Caco-2 (cell line): ENCODE results near the gene BMERB1. TPM values are rescaled to one million over a fixed set of nuclear protein-coding genes. Genes with fewer than 3 reads are reported as not detected.

ENCODE experiments used
- BruUV-seq: library from RNA; stranded (reverse); fragments of 400-500 nt; replicated peaks from 2 replicates; lab custom pipeline; 2021; lab: Mats Ljungman, UMichigan
- CTCF ChIA-PET: fragments of 300-600 bp; sonication (Branson Sonifier 250); formaldehyde crosslinking; loops from one replicate; lab custom pipeline; 2022; ENCODE audit warnings: antibody characterized with exemption; lab: Charles Lee
- POLR2A ChIA-PET: fragments of 300-600 bp; sonication (Branson Sonifier 250); formaldehyde crosslinking; loops from one replicate; lab custom pipeline; 2022; ENCODE audit warnings: antibody characterized with exemption; lab: Charles Lee
- DNase-seq, 2 experiments: peaks; one replicate each; pipeline versions ENCODE4 v3.0.0 to v3.0.0-alpha.2; 2020 to 2022
- H3K27me3 ChIP-seq: replicated peaks from 2 replicates; pipeline ENCODE4 v1.6.0; 2011; ENCODE audit warnings: low read length; ENCODE audit not compliant: control insufficient read depth, insufficient read depth
- H3K36me3 ChIP-seq: 2 replicates; pipeline ENCODE4 v1.5.1; 2011; ENCODE audit warnings: low read length; ENCODE audit not compliant: control insufficient read depth, insufficient read depth
- H3K4me1 ChIP-seq: fragments of 250-450 bp; sonication (Bioruptor Pico); 2 replicates; pipeline ENCODE4 v1.5.1; 2020; ENCODE audit warnings: mild to moderate bottlenecking
- H3K4me3 ChIP-seq: 2 replicates; pipeline ENCODE4 v1.5.1; 2011; ENCODE audit warnings: low read depth, mild to moderate bottlenecking, control low read depth, low read length
- H3K9me3 ChIP-seq: fragments of 250-450 bp; sonication (Bioruptor Pico); 2 replicates; pipeline ENCODE4 v1.5.1; 2020; ENCODE audit warnings: mild to moderate bottlenecking, moderate library complexity
- H3K27ac Mint-ChIP-seq: one replicate; pipeline ENCODE4 v1.8.0; 2022; ENCODE audit warnings: mixed read lengths; ENCODE audit not compliant: unreplicated experiment
- H3K27me3 Mint-ChIP-seq: one replicate; pipeline ENCODE4 v1.8.0; 2022; ENCODE audit warnings: mixed read lengths; ENCODE audit not compliant: insufficient read depth, unreplicated experiment
- H3K36me3 Mint-ChIP-seq: one replicate; pipeline ENCODE4 v1.8.0; 2022; ENCODE audit warnings: mild to moderate bottlenecking, mixed read lengths; ENCODE audit not compliant: insufficient read depth, unreplicated experiment
- H3K4me1 Mint-ChIP-seq: one replicate; pipeline ENCODE4 v1.8.0; 2022; ENCODE audit warnings: low read depth, mixed read lengths; ENCODE audit not compliant: unreplicated experiment
- H3K4me3 Mint-ChIP-seq: one replicate; pipeline ENCODE4 v1.8.0; 2022; ENCODE audit warnings: mild to moderate bottlenecking, moderate library complexity, mixed read lengths; ENCODE audit not compliant: unreplicated experiment
- H3K9me3 Mint-ChIP-seq: one replicate; pipeline ENCODE4 v1.8.0; 2022; ENCODE audit warnings: mixed read lengths; ENCODE audit not compliant: unreplicated experiment
- intact Hi-C: fragments of 100-400 bp; cut with micrococcal nuclease; formaldehyde crosslinking; loops from one replicate; pipeline ENCODE4 v1.10.0; 2022; ENCODE audit not compliant: unreplicated experiment
- total RNA-seq: library from RNA; stranded (reverse); gene quantifications from 2 replicates; pipeline ENCODE4 v1.2.3, GENCODE V29; 2022
- TF ChIP-seq, protein P1 (sequence below), 2 experiments: fragments of 200-600 bp in 1 of 2; IDR thresholded peaks; 1 replicate in 1 of 2; 2 replicates in 1 of 2; pipeline versions ENCODE4 v1.5.1 to v1.8.0; 2011 to 2022; ENCODE audit warnings: antibody characterized with exemption in 1 of 2, control low read depth in 1 of 2, inconsistent platforms in 1 of 2, low read depth in 1 of 2, low read length in 1 of 2, mild to moderate bottlenecking in 1 of 2, moderate library complexity in 1 of 2; ENCODE audit not compliant: insufficient read depth in 1 of 2, severe bottlenecking in 1 of 2, unreplicated experiment in 1 of 2

The BMERB1 gene
- total RNA-seq, 1 experiment from 2014 or later = not detected

DNA sequence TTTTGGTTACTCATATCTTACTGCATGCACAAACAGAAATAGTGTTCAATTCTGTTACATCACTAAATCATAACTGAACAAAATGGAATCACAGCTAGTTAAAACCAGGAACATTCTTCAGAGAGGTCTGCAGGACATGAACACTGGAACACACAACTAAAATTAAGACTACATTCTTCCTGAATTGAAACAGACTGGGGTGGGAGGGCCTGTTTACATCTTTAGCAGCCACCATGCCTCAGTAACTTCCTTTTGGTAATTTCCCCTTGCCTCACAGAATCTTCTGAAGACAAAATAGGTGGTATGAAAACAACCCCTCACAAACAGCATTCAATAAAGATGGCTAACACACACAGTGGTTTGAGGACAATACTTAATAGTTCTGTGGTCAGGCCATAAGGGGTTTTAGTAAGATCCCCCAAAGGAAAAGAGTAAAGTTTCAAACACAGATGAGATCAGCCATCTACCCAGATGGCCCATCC is 202.0 kb downstream of the BMERB1 start:
- H3K4me3 Mint-ChIP-seq = no peak overlapping the region
- no peak overlapping the region for H3K27ac Mint-ChIP-seq
- Histone ChIP-seq H3K36me3 (peaks cover 3% of the 10 kb centered on the region), H3K4me3 (no peak overlapping the region), H3K9me3 (no peaks in the 10 kb centered on the region), H3K4me1 (peaks cover 2% of the 10 kb centered on the region; the same call in 1 of the 2 replicates), H3K27me3 (no peaks in the 10 kb centered on the region)
- no TSS peak for BruUV-seq
- peaks cover 22% of the 10 kb centered on the region for H3K36me3 Mint-ChIP-seq
- ChIA-PET CTCF (no interaction called here), POLR2A (no interaction called here)
- H3K9me3 Mint-ChIP-seq = no peaks in the 10 kb centered on the region
- no peak for DNase-seq
- TF ChIP-seq, protein P1, sequence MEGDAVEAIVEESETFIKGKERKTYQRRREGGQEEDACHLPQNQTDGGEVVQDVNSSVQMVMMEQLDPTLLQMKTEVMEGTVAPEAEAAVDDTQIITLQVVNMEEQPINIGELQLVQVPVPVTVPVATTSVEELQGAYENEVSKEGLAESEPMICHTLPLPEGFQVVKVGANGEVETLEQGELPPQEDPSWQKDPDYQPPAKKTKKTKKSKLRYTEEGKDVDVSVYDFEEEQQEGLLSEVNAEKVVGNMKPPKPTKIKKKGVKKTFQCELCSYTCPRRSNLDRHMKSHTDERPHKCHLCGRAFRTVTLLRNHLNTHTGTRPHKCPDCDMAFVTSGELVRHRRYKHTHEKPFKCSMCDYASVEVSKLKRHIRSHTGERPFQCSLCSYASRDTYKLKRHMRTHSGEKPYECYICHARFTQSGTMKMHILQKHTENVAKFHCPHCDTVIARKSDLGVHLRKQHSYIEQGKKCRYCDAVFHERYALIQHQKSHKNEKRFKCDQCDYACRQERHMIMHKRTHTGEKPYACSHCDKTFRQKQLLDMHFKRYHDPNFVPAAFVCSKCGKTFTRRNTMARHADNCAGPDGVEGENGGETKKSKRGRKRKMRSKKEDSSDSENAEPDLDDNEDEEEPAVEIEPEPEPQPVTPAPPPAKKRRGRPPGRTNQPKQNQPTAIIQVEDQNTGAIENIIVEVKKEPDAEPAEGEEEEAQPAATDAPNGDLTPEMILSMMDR (IDR thresholded peaks at IDR 0.05; ENCODE audit: insufficient read depth in 1 of 2, low read depth in 1 of 2, low read length in 1 of 2, severe bottlenecking in 1 of 2, unreplicated experiment in 1 of 2) = no peak
- no peaks in the 10 kb centered on the region for H3K27me3 Mint-ChIP-seq
- H3K4me1 Mint-ChIP-seq = no peaks in the 10 kb centered on the region
- intact Hi-C loops = no loop called here

Other genes starting within 250 kb of the BMERB1 start
- gene NPIPA5, start 56.3 kb upstream of the BMERB1 start, total RNA-seq = 7.5 and 8.3 TPM in 2 replicates
- 3.7 and 4.6 TPM in 2 replicates for gene MPV17L, start 38.8 kb upstream of the BMERB1 start, total RNA-seq
- 20.2 and 22.3 TPM in 2 replicates for gene MARF1, start 208.6 kb downstream of the BMERB1 start, total RNA-seq
- 60.7 and 67.7 TPM in 2 replicates for gene NDE1, start 215.7 kb downstream of the BMERB1 start, total RNA-seq